BLaER1 treated with 17β-estradiol and CSF1 and Interleukin-3, amounts not matched to agents 10 nM and 100 nM (cell line): ENCODE results near the gene ZP1.

Experiments used
- H3K27ac ChIP-seq, 11 experiments: shearing (Covaris generic); formaldehyde crosslinking; 2 replicates each; pipeline ENCODE4 v1.8.1; 2022
- H3K27me3 ChIP-seq, 11 experiments: shearing (Covaris generic); formaldehyde crosslinking; 2 replicates each; pipeline ENCODE4 v1.8.1; 2022
- H3K36me3 ChIP-seq, 11 experiments: shearing (Covaris generic); formaldehyde crosslinking; 2 replicates each; pipeline ENCODE4 v1.8.1; 2022
- H3K4me1 ChIP-seq, 10 experiments: shearing (Covaris generic); formaldehyde crosslinking; 2 replicates each; pipeline ENCODE4 v1.8.1; 2022
- H3K4me2 ChIP-seq, 11 experiments: shearing (Covaris generic); formaldehyde crosslinking; 2 replicates each; pipeline ENCODE4 v1.8.1; 2022
- H3K4me3 ChIP-seq, 10 experiments: shearing (Covaris generic); formaldehyde crosslinking; 2 replicates each; pipeline ENCODE4 v1.8.1; 2022
- H3K9ac ChIP-seq, 11 experiments: shearing (Covaris generic); formaldehyde crosslinking; 2 replicates each; pipeline ENCODE4 v1.8.1; 2022
- H3K9me3 ChIP-seq, 11 experiments: shearing (Covaris generic); formaldehyde crosslinking; replicated peaks in 1 of 11; 2 replicates each; pipeline ENCODE4 v1.8.1; 2022
- H4K20me1 ChIP-seq, 11 experiments: shearing (Covaris generic); formaldehyde crosslinking; 2 replicates each; pipeline ENCODE4 v1.8.1; 2022
- Cebpa-rat ChIP-seq, 11 experiments: shearing (Covaris generic); IDR thresholded peaks; 2 replicates each; pipeline ENCODE4 v1.8.1; 2022

ZP1 gene

DNA sequence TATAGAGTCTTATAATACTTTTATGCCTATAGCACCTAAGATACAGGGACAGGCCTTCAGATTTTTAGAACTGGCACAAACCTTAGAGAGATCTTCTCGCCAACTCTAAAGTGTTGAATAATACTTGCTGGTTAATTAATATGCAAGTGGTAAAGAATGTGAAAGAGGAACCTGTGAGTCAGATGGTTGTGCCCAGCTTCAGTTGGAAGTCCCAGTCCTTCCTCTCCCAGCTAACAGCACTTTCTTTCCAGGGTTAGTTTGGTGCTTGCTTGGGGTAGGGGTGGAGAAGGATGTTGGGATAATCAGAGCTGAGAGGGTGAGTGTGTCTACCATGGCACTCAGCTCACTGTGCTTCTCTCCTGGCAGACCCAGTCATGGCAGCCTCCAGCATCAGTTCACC is 52.0 kb downstream of the ZP1 start:
- Histone ChIP-seq H3K4me1 (peaks cover 49 to 77% (median 70%) of the 10 kb centered on the region in 10 experiments), H3K9ac (peak overlapping the region in 2 of 11 experiments; percentile 6 to 22; a peak in 3 of 22 replicates), H3K27ac (peak overlapping the region in 3 of 11 experiments; percentile 8 to 55 (median 32); a peak in 6 of 22 replicates), H3K27me3 (peaks cover 15 to 32% (median 23%) of the 10 kb centered on the region in 11 experiments), H3K36me3 (peaks cover 38 to 80% (median 64%) of the 10 kb centered on the region in 11 experiments), H4K20me1 (peaks cover 33 to 96% (median 87%) of the 10 kb centered on the region in 11 experiments; a peak in 21 of 22 replicates), H3K9me3 (no peaks in the 10 kb centered on the region), H3K4me3 (no peak overlapping the region), H3K4me2 (peak overlapping the region in 10 of 11 experiments; percentile 4 to 94 (median 70); a peak in 16 of 22 replicates)
- TF ChIP-seq Cebpa-rat (IDR thresholded peaks at IDR 0.05): no peak

DNA sequence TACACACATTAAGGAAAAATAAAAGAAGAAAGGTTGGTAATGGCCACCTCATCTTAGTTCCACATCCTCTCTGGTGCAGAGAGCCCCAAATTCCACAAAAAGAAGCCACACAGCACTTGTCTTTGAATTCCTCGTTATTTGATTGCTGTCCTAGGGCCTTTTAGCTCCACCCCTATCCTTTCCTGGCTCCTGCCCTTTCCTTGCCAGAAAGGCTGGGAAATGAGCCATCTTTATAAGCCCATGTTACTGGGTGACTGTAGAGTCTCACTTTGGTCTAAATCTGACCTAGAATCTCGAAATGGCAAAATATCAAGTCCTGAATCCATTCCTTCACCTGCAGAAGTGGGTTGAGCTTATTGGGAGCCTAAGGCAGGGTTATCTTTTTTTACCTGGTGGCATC is 52.6 kb downstream of the ZP1 start:
- Histone ChIP-seq H3K9me3 (no peaks in the 10 kb centered on the region), H4K20me1 (peaks cover 33 to 98% (median 93%) of the 10 kb centered on the region in 11 experiments; a peak in 21 of 22 replicates), H3K4me1 (peaks cover 55 to 81% (median 76%) of the 10 kb centered on the region in 10 experiments), H3K36me3 (peaks cover 38 to 80% (median 64%) of the 10 kb centered on the region in 11 experiments), H3K4me2 (peak overlapping the region in 7 of 11 experiments; percentile 48 to 94 (median 86); a peak in 13 of 22 replicates), H3K27ac (peak overlapping the region in 3 of 11 experiments; percentile 8 to 55 (median 32); a peak in 6 of 22 replicates), H3K4me3 (no peak overlapping the region), H3K27me3 (peaks cover 22 to 38% (median 30%) of the 10 kb centered on the region in 11 experiments), H3K9ac (peak overlapping the region in 1 of 11 experiments; percentile 6; a peak in 1 of 22 replicates)
- TF ChIP-seq Cebpa-rat (IDR thresholded peaks at IDR 0.05): no peak

DNA sequence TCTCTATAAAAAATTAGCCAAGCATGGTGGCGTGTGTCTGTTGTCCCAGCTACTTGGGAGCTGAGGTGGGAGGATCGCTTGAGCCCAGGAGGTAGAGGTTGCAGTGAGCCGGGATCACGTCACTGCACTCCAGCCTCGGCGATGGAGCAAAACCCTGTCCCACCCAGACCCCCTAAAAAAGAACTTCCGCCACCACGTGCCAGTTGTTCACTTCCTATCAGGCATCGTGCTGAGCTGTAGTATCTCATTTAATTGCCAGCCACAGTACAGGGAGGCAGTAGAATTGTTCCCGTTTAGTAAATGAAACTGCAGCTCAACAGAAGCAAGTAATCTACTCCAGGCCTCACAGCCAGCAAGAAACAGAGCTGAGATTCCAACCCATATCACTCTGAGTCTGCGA is 53.9 kb downstream of the ZP1 start:
- Histone ChIP-seq H3K36me3 (peaks cover 38 to 76% (median 64%) of the 10 kb centered on the region in 11 experiments), H4K20me1 (peaks cover 27 to 100% (median 96%) of the 10 kb centered on the region in 11 experiments; a peak in 21 of 22 replicates), H3K4me2 (no peak overlapping the region), H3K4me1 (peaks cover 54 to 81% (median 78%) of the 10 kb centered on the region in 10 experiments), H3K27ac (no peak overlapping the region), H3K4me3 (no peak overlapping the region), H3K9ac (no peak overlapping the region), H3K27me3 (peaks cover 35 to 51% (median 43%) of the 10 kb centered on the region in 11 experiments), H3K9me3 (no peaks in the 10 kb centered on the region)
- TF ChIP-seq Cebpa-rat (IDR thresholded peaks at IDR 0.05): no peak

DNA sequence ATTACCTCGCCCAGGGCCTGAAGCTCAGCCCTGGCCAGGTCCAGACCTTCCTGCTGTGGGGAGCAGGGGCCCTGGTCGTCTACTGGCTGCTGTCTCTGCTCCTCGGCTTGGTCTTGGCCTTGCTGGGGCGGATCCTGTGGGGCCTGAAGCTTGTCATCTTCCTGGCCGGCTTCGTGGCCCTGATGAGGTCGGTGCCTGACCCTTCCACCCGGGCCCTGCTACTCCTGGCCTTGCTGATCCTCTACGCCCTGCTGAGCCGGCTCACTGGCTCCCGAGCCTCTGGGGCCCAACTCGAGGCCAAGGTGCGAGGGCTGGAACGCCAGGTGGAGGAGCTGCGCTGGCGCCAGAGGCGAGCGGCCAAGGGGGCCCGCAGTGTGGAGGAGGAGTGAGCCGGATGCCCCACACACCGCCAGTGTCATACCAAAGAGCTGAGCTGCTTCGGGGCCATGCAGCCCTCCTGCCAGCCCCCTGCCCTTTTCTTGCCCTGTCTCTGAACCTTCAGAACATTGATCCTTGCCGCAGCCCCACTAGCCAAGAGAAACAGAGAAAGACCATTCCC is 54.5 kb downstream of the ZP1 start:
- H3K27me3 ChIP-seq: peaks cover 36 to 57% (median 47%) of the 10 kb centered on the region in 11 experiments
- no peak overlapping the region for H3K4me3 ChIP-seq
- 0 out of 22 replicates have a peak overlapping the region, but pooled peaks of 4 of the 11 experiments have one; percentile 77 to 96 (median 90) for H3K4me2 ChIP-seq
- peaks cover 38 to 70% (median 59%) of the 10 kb centered on the region in 11 experiments for H3K36me3 ChIP-seq
- no peak for TF ChIP-seq Cebpa-rat (IDR thresholded peaks at IDR 0.05)
- H3K4me1 ChIP-seq: peaks cover 48 to 75% (median 72%) of the 10 kb centered on the region in 10 experiments
- no peak overlapping the region for H3K27ac ChIP-seq
- no peaks in the 10 kb centered on the region for H3K9me3 ChIP-seq
- H4K20me1 ChIP-seq: peaks cover 23 to 99% (median 90%) of the 10 kb centered on the region in 11 experiments; a peak in 21 of 22 replicates
- H3K9ac ChIP-seq: peak overlapping the region in 2 of 11 experiments; percentile 12 to 18; a peak in 1 of 22 replicates

DNA sequence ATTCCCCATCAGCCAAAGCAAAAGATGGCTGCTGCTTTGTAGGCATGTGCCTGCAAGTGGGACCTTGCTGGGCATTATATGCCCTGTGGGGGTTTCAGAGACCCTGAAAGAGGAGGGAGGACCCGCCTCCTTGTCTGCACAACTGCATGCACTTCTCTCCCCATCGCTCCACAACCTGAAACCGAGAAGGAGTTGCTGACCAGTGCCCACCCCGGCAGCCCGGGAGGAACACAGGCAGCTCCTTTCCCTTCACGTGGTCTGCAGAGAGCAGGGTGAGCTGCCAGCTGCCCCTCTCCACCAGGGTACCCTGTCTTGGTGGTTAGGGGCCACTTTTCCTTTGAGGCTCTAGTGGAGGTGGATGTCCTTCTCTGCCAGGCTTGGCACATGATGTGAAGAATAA is 55.6 kb downstream of the ZP1 start:
- peaks cover 38 to 60% (median 51%) of the 10 kb centered on the region in 11 experiments for H3K36me3 ChIP-seq
- H3K9ac ChIP-seq: 0 out of 22 replicates have a peak overlapping the region, but pooled peaks of 2 of the 11 experiments have one; percentile 2 to 79
- no peak overlapping the region for H3K4me3 ChIP-seq
- no peak overlapping the region for H3K27ac ChIP-seq
- H3K9me3 ChIP-seq: no peaks in the 10 kb centered on the region
- peaks cover 36 to 62% (median 49%) of the 10 kb centered on the region in 11 experiments for H3K27me3 ChIP-seq
- H4K20me1 ChIP-seq: peaks cover 18 to 93% (median 80%) of the 10 kb centered on the region in 11 experiments; a peak in 21 of 22 replicates
- H3K4me2 ChIP-seq: peak overlapping the region in 8 of 11 experiments; percentile 19 to 97 (median 92); a peak in 10 of 22 replicates
- no peak for TF ChIP-seq Cebpa-rat (IDR thresholded peaks at IDR 0.05)
- H3K4me1 ChIP-seq: peaks cover 52 to 76% (median 71%) of the 10 kb centered on the region in 10 experiments

DNA sequence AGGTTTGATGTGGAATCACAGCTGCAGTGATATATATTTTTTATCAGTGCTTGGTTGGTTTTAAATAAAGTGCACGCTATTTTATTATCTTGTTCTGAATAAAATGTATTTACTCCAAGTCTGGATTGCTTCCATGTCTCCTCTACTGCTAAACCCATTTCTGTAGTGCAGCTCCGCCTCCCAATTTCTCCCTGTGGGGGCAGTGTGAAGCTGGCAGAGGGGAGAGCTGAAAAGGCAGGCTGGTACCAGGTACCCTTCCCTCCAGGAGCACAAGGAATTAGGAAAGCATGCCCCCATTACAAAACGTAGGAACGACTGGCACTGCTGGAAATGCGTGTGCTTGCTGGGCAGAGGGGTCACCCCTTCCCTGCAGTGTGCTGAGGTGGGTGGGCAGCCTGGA is 56.0 kb downstream of the ZP1 start:
- Histone ChIP-seq H3K4me3 (peak overlapping the region in 5 of 10 experiments; percentile 65 to 75 (median 74); a peak in 6 of 20 replicates), H3K4me2 (peak overlapping the region; percentile 77 to 99 (median 95); a peak in 21 of 22 replicates), H3K9ac (peak overlapping the region in 3 of 11 experiments; percentile 74 to 79 (median 78); a peak in 5 of 22 replicates), H3K9me3 (no peaks in the 10 kb centered on the region), H3K36me3 (peaks cover 38 to 56% (median 47%) of the 10 kb centered on the region in 11 experiments), H3K4me1 (peaks cover 50 to 74% (median 69%) of the 10 kb centered on the region in 10 experiments), H3K27me3 (peaks cover 36 to 62% (median 49%) of the 10 kb centered on the region in 11 experiments), H3K27ac (no peak overlapping the region), H4K20me1 (peaks cover 18 to 91% (median 76%) of the 10 kb centered on the region in 11 experiments; a peak in 21 of 22 replicates)
- TF ChIP-seq Cebpa-rat (IDR thresholded peaks at IDR 0.05): no peak

DNA sequence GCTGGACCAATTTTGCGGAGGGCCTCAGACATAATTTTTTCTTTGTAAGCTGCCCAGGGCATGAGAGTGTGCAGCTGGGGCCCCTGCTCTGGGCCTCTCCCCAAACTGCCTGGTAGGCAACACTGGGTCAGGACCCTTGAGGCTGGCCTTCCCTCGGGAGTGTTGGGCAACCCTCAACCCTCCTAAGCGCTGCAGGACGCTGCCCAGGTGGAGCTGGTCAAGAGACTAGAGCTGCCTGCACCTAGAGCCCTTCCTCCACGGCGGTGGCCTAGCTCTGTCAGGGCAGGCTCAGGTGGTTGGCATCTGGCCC is 56.4 kb downstream of the ZP1 start:
- Histone ChIP-seq H3K4me1 (peaks cover 46 to 73% (median 65%) of the 10 kb centered on the region in 10 experiments), H3K27ac (no peak overlapping the region), H4K20me1 (peaks cover 17 to 91% (median 72%) of the 10 kb centered on the region in 11 experiments; a peak in 21 of 22 replicates), H3K9me3 (no peaks in the 10 kb centered on the region), H3K36me3 (peaks cover 38 to 51% (median 44%) of the 10 kb centered on the region in 11 experiments), H3K4me3 (peak overlapping the region; percentile 60 to 75 (median 70); a peak in 18 of 20 replicates), H3K4me2 (peak overlapping the region; percentile 77 to 99 (median 95)), H3K9ac (peak overlapping the region in 10 of 11 experiments; percentile 63 to 79 (median 72); a peak in 17 of 22 replicates), H3K27me3 (peaks cover 36 to 62% (median 49%) of the 10 kb centered on the region in 11 experiments)
- no peak for TF ChIP-seq Cebpa-rat (IDR thresholded peaks at IDR 0.05)

DNA sequence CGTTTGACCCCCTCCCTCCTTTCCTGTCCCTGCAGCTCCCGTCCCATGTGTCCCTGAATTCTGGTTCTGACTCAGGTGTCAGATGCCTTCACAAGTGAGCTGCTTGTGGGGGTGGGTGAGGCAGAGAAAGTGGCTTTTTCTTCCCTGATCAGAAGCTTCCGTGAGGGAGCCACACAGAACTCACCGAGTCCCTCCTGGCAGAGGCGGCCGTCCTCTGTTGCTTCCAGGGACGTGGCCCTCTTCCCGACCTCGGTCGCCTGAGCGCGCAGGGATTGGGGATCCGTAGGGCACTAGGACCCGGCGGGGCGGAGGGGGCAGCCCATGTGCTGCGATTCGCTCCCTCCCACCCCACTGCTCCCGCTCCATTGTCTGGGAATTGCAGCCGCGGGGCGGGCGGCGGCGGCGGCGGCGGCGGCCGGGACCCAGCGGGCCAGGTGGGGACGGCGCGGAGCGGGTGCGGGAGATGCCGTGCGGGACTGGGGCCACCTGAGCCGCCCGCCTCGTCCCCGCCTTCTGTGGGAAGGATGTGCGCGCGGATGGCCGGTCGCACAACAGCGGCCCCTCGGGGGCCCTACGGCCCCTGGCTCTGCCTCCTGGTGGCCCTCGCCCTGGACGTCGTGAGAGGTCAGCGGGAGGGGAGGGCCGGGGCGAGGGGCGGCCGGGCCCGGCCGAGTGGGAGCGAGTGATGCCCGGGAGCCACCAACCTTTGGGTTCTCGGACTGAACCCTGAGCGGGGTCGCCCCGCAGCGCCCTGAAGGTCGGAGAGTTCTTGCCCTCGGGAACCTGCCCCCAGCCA is 57.0 kb downstream of the ZP1 start, which contains the start of gene TMEM132A:
Gene TMEM132A, plus strand, starts transcription at position 351 of the 796 bp plus-strand sequence. Its CDS starts 174 bp downstream, at position 525.
- TF ChIP-seq Cebpa-rat (IDR thresholded peaks at IDR 0.05): no peak
- Histone ChIP-seq H3K9me3 (no peaks in the 10 kb centered on the region), H3K36me3 (peaks cover 38 to 46% (median 43%) of the 10 kb centered on the region in 11 experiments), H3K27ac (peak within 1 kb of the TSS in 8 of 11 experiments; percentile 22 to 58 (median 48); a peak in 12 of 22 replicates), H3K27me3 (peaks cover 36 to 62% (median 49%) of the 10 kb centered on the region in 11 experiments), H3K4me2 (peak within 1 kb of the TSS; percentile 77 to 99 (median 95)), H3K9ac (peak within 1 kb of the TSS; percentile 63 to 79 (median 72)), H4K20me1 (peaks cover 12 to 86% (median 68%) of the 10 kb centered on the region in 11 experiments; a peak in 20 of 22 replicates), H3K4me3 (peak within 1 kb of the TSS; percentile 60 to 75 (median 70)), H3K4me1 (peaks cover 40 to 67% (median 59%) of the 10 kb centered on the region in 10 experiments)
